HCT116 (cell line): ENCODE results near the gene GRAMD4. TPM values are rescaled to one million over a fixed set of nuclear protein-coding genes. Genes with fewer than 3 reads are reported as not detected.

ENCODE experiments used
- ATAC-seq: fragments of 200-7000 bp; cut with Tn5 transposase; 2 replicates; pipeline ENCODE4 v1.9.1; 2020; ENCODE audit warnings: mild to moderate bottlenecking, moderate library complexity
- BruUV-seq: library from RNA; stranded (reverse); fragments of 400-500 nt; replicated peaks from 2 replicates; lab custom pipeline; 2021; lab: Mats Ljungman, UMichigan
- CTCF ChIA-PET: fragments of 300-600 bp; sonication (Branson Sonifier 250); formaldehyde crosslinking; loops from one replicate; lab custom pipeline; 2021; ENCODE audit warnings: antibody characterized with exemption; lab: Charles Lee
- POLR2A ChIA-PET: fragments of 300-600, 350-600 bp; sonication (Branson Sonifier 250); formaldehyde crosslinking; loops from one replicate; lab custom pipeline; 2021; ENCODE audit warnings: antibody characterized with exemption; lab: Charles Lee
- RAD21 ChIA-PET, 2 experiments: fragments of 300-600 bp; sonication (Branson Sonifier 250); formaldehyde crosslinking; loops; one replicate each; lab custom pipeline; 2023; ENCODE audit warnings: low total read pairs in 2 of 2; ENCODE audit not compliant: uncharacterized antibody in 2 of 2, unreplicated experiment in 2 of 2, low non-redundant PET in 1 of 2; lab: Charles Lee
- DNase-seq: peaks from one replicate; pipeline ENCODE4 v3.0.0-alpha.2; 2010; ENCODE audit warnings: low read depth, low spot score
- H2AFZ ChIP-seq: fragments of 200-600 bp; shearing (Covaris generic), sonication (generic); 2 replicates; pipeline ENCODE4 v1.6.1; 2017; ENCODE audit warnings: low read depth, mixed run types, mixed read lengths, antibody characterized with exemption, low read length; ENCODE audit not compliant: poor library complexity, severe bottlenecking
- H3K27ac ChIP-seq: 2 replicates; pipeline ENCODE4 v1.5.1; 2012; ENCODE audit warnings: low read depth, low read length
- H3K27me3 ChIP-seq: fragments of 200-600 bp; sonication (generic); 2 replicates; pipeline ENCODE4 v1.6.1; 2016; ENCODE audit warnings: mixed run types, low read length, mixed read lengths; ENCODE audit not compliant: insufficient read depth
- H3K36me3 ChIP-seq, 2 experiments: fragments of 200-500 bp in 1 of 2; fragments of 200-600 bp in 1 of 2; sonication (Bioruptor generic) in 1 of 2; sonication (generic) in 1 of 2; 2 replicates each; pipeline versions ENCODE4 v1.5.1 to v1.6.1; 2014 to 2016; ENCODE audit warnings: low read length in 2 of 2, inconsistent platforms in 1 of 2, mixed read lengths in 1 of 2, mixed run types in 1 of 2; ENCODE audit not compliant: insufficient read depth in 2 of 2, control insufficient read depth in 1 of 2
- H3K4me1 ChIP-seq, 2 experiments: fragments of 200-600 bp in 1 of 2; sonication (generic) in 1 of 2; 2 replicates each; pipeline versions ENCODE4 v1.5.1 to v1.6.1; 2012 to 2017; ENCODE audit warnings: low read length in 2 of 2, inconsistent platforms in 1 of 2, mild to moderate bottlenecking in 1 of 2, mixed read lengths in 1 of 2, mixed run types in 1 of 2, moderate library complexity in 1 of 2; ENCODE audit not compliant: insufficient read depth in 2 of 2, control insufficient read depth in 1 of 2
- H3K4me2 ChIP-seq: fragments of 200-600 bp; sonication (generic); 2 replicates; pipeline ENCODE4 v1.6.1; 2017; ENCODE audit warnings: mixed run types, low read length, mixed read lengths
- H3K4me3 ChIP-seq, 2 experiments: fragments of 200-600 bp in 1 of 2; sonication (generic) in 1 of 2; replicated peaks in 1 of 2; 2 replicates each; pipeline ENCODE4 v1.5.1; 2011 to 2016; ENCODE audit warnings: low read length in 2 of 2, control low read depth in 1 of 2, low read depth in 1 of 2, mild to moderate bottlenecking in 1 of 2, mixed read lengths in 1 of 2, mixed run types in 1 of 2
- H3K79me2 ChIP-seq: fragments of 200-600 bp; sonication (generic); 2 replicates; pipeline ENCODE4 v1.6.1; 2017; ENCODE audit warnings: mild to moderate bottlenecking, mixed run types, low read length, moderate library complexity, mixed read lengths; ENCODE audit not compliant: insufficient read depth
- H3K9ac ChIP-seq: fragments of 200-600 bp; sonication (generic); 2 replicates; pipeline ENCODE4 v1.6.1; 2016; ENCODE audit warnings: low read length, mixed read lengths
- H3K9me2 ChIP-seq: fragments of 200-600 bp; sonication (generic), shearing (Covaris generic); 2 replicates; pipeline ENCODE4 v1.6.1; 2017; ENCODE audit warnings: mixed run types, mild to moderate bottlenecking, moderate library complexity; ENCODE audit not compliant: insufficient read depth
- H3K9me3 ChIP-seq, 2 experiments: fragments of 200-500 bp in 1 of 2; fragments of 200-600 bp in 1 of 2; sonication (Bioruptor generic) in 1 of 2; sonication (generic) in 1 of 2; 2 replicates each; pipeline ENCODE4 v1.6.1; 2014 to 2017; ENCODE audit warnings: low read length in 2 of 2, mixed read lengths in 2 of 2, inconsistent platforms in 1 of 2, low read depth in 1 of 2, mild to moderate bottlenecking in 1 of 2, mixed run types in 1 of 2, moderate library complexity in 1 of 2; ENCODE audit not compliant: control insufficient read depth in 1 of 2, insufficient read depth in 1 of 2
- H4K20me1 ChIP-seq: fragments of 200-600 bp; sonication (generic), shearing (Covaris generic); 2 replicates; pipeline ENCODE4 v1.6.1; 2017; ENCODE audit warnings: mixed run types, mild to moderate bottlenecking, moderate library complexity; ENCODE audit not compliant: insufficient read depth
- CBX3 ChIP-seq: IDR thresholded peaks from 2 replicates; pipeline ENCODE4 v1.6.1; 2012; ENCODE audit warnings: low read depth
- CEBPB ChIP-seq: IDR thresholded peaks from 2 replicates; pipeline ENCODE4 v1.6.1; 2012; ENCODE audit warnings: low read depth
- EGR1 ChIP-seq: IDR thresholded peaks from 2 replicates; pipeline ENCODE4 v1.6.1; 2012; ENCODE audit warnings: low read depth
- ELF1 ChIP-seq: IDR thresholded peaks from 2 replicates; pipeline ENCODE4 v1.6.1; 2012; ENCODE audit warnings: low read depth, borderline replicate concordance
- EZH2phosphoT487 ChIP-seq: fragments of 200-600 bp; IDR thresholded peaks from 2 replicates; pipeline ENCODE4 v1.6.1; 2018; ENCODE audit warnings: antibody characterized with exemption, borderline replicate concordance
- FOSL1 ChIP-seq: IDR thresholded peaks from 2 replicates; pipeline ENCODE4 v1.6.1; 2012; ENCODE audit warnings: low read depth
- POLR2AphosphoS5 ChIP-seq: IDR thresholded peaks from 2 replicates; pipeline ENCODE4 v1.6.1; 2011; ENCODE audit warnings: mild to moderate bottlenecking, low read depth, low read length, moderate library complexity
- RAD21 ChIP-seq: IDR thresholded peaks from 2 replicates; pipeline ENCODE4 v1.6.1; 2012; ENCODE audit warnings: low read depth, mild to moderate bottlenecking
- YY1 ChIP-seq: IDR thresholded peaks from 2 replicates; pipeline ENCODE4 v1.6.1; 2011; ENCODE audit warnings: low read length, low read depth, moderate library complexity, mild to moderate bottlenecking; ENCODE audit not compliant: insufficient replicate concordance; ENCODE audit errors: extremely low read depth
- ZNF274 ChIP-seq: fragments of 200-500 bp; sonication (Bioruptor generic); IDR thresholded peaks from 2 replicates; pipeline ENCODE4 v1.6.1; 2014; ENCODE audit warnings: mild to moderate bottlenecking, low read depth, low read length, inconsistent platforms
- intact Hi-C: fragments of 100-400 bp; cut with micrococcal nuclease; formaldehyde crosslinking; loops from 2 replicates; pipeline ENCODE4 v1.10.0; 2022
- total RNA-seq: library from RNA; stranded (reverse); gene quantifications from one replicate; pipeline ENCODE4 v1.2.1, GENCODE V29; 2021; ENCODE audit not compliant: unreplicated experiment
- TF ChIP-seq, protein P1 (sequence below): IDR thresholded peaks from 2 replicates; pipeline ENCODE4 v1.6.1; 2012

The GRAMD4 gene
- total RNA-seq, 1 experiment from 2014 or later, result 25.8 TPM

DNA sequence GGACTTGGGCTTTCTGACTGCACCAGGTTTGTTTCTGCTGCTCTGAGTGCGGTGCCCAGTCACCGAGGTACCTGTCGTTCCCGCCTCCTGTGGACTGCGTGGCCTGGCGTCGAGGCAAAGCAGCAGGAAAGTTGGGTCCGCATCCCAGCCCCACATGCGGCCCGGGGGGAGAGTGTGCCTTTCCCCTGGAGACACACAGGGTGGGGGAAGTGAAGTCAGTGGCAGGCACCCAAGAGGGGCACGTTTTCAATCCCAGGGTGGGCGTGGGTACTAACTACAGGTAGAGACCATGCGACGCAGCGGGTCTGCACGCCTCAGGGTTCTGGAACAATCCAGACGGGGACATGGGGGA is 25.3 kb upstream of the GRAMD4 start:
- H3K27me3 ChIP-seq, result no peaks in the 10 kb centered on the region
- no peaks in the 10 kb centered on the region for H3K9me2 ChIP-seq
- H3K9ac ChIP-seq, result no peak overlapping the region
- RAD21 ChIA-PET, result no interaction called here
- H3K4me3 ChIP-seq, result no peak overlapping the region
- BruUV-seq, result no TSS peak
- intact Hi-C loops, result no loop called here
- no peak for ATAC-seq
- POLR2A ChIA-PET, result no interaction called here
- no peak overlapping the region for H3K27ac ChIP-seq
- H4K20me1 ChIP-seq, result no peaks in the 10 kb centered on the region
- no peaks in the 10 kb centered on the region for H3K79me2 ChIP-seq
- TF ChIP-seq EZH2phosphoT487, result no peak
- TF ChIP-seq ZNF274, result no peak
- TF ChIP-seq FOSL1, result no peak
- no peak for TF ChIP-seq EGR1
- no peak for TF ChIP-seq CEBPB
- TF ChIP-seq ELF1, result no peak
- TF ChIP-seq POLR2AphosphoS5, result no peak
- no peak for TF ChIP-seq YY1
- H3K4me1 ChIP-seq, result peaks cover 20 to 23% of the 10 kb centered on the region in 2 experiments
- no peak overlapping the region for H3K4me2 ChIP-seq
- no peak overlapping the region for H2AFZ ChIP-seq
- CTCF ChIA-PET, result no interaction called here
- no peaks in the 10 kb centered on the region for H3K9me3 ChIP-seq
- DNase-seq, result no peak
- no peaks in the 10 kb centered on the region for H3K36me3 ChIP-seq

DNA sequence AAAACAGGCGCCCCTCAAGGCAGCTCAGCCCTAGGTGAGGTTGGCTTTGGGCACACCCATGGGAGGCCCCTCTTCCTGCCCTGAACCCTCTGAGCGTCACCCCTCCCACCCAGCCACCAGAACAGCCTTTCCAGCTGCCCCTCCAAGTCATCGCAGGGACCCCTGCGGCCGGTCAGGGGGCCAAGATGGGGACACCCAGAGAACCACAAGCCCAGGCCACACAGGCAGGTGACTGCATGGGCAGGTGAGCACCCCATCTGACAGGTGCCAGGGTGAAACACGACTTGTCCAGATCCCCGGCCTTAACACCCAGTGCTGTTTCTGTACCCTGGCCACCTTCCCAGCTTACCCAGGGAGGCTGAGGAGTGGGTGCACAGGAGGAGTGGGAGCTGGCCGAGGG is 24.6 kb upstream of the GRAMD4 start:
- Histone ChIP-seq H3K9ac (no peak overlapping the region), H3K79me2 (no peaks in the 10 kb centered on the region), H3K36me3 (no peaks in the 10 kb centered on the region), H3K4me3 (no peak overlapping the region), H3K27ac (no peak overlapping the region), H3K9me3 (no peaks in the 10 kb centered on the region), H3K9me2 (no peaks in the 10 kb centered on the region), H3K4me1 (peaks cover 20 to 23% of the 10 kb centered on the region in 2 experiments), H4K20me1 (no peaks in the 10 kb centered on the region), H2AFZ (no peak overlapping the region), H3K27me3 (no peaks in the 10 kb centered on the region), H3K4me2 (0 out of 2 replicates have a peak overlapping the region, but pooled peaks have one; percentile 79)
- intact Hi-C loops, result no loop called here
- TF ChIP-seq CEBPB, result no peak
- TF ChIP-seq RAD21, result no peak
- TF ChIP-seq, protein P1, sequence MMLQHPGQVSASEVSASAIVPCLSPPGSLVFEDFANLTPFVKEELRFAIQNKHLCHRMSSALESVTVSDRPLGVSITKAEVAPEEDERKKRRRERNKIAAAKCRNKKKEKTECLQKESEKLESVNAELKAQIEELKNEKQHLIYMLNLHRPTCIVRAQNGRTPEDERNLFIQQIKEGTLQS, result no peak
- no peak for TF ChIP-seq CBX3
- TF ChIP-seq EGR1, result no peak
- POLR2A ChIA-PET, result no interaction called here
- RAD21 ChIA-PET, result no interaction called here
- no TSS peak for BruUV-seq
- DNase-seq (no peak), ATAC-seq (no peak)
- CTCF ChIA-PET, result no interaction called here
